HUES64 (cell line): ENCODE data around the gene RPS19BP1.

Experiments used
- H3K27ac ChIP-seq: 2 replicates; pipeline ENCODE4 v1.7.0; 2013; ENCODE audit warnings: low read depth, low read length, inconsistent platforms
- H3K27me3 ChIP-seq: 2 replicates; pipeline ENCODE4 v1.6.1; 2013; ENCODE audit warnings: mild to moderate bottlenecking, low read length; ENCODE audit not compliant: insufficient read depth
- H3K36me3 ChIP-seq: 2 replicates; pipeline ENCODE4 v1.6.1; 2013; ENCODE audit warnings: mild to moderate bottlenecking, low read length; ENCODE audit not compliant: insufficient read depth
- H3K4me1 ChIP-seq: 2 replicates; pipeline ENCODE4 v1.6.1; 2013; ENCODE audit warnings: mild to moderate bottlenecking, low read length, moderate library complexity; ENCODE audit not compliant: insufficient read depth
- H3K4me3 ChIP-seq: 2 replicates; pipeline ENCODE4 v1.5.1; 2013; ENCODE audit warnings: mild to moderate bottlenecking, low read length, moderate library complexity
- H3K9ac ChIP-seq: 2 replicates; pipeline ENCODE4 v1.6.1; 2013; ENCODE audit warnings: mild to moderate bottlenecking, low read depth, low read length
- H3K9me3 ChIP-seq: 2 replicates; pipeline ENCODE4 v1.6.1; 2013; ENCODE audit warnings: low read depth, low read length; ENCODE audit not compliant: insufficient read depth
- WGBS: fragments of 150-250, 120-280 bp; methylation state at CpG from one replicate; pipeline ENCODE4 v1.1.7; 2013; ENCODE audit warnings: missing lambda C conversion rate; 5-methylcytosine and 5-hydroxymethylcytosine counted together

RPS19BP1 gene

DNA sequence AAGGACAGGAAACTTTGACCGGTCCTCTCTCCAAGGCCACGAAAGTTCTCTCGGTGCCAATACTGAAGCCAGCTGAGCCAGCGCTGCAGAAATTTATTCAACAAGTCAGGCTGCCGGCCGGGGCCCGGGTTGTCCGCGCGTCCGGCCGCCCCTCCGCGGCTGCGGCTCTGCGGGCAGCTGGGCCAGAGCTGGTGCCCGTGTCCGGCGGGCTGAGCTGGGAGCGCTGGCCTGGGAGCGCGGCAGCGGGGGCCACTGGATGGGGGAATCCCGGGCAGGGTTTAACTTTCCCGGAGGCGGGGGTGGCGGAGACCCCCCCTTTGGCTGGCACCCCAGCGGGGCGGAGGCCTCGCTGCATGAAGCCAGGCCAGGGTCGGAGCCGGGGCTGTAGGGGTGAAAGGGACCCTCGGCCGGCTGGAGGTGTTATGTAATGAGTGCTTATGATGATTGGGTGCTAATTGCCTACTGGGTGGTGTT is 25.7 kb upstream of the RPS19BP1 start:
- H3K9me3 ChIP-seq, result no peaks in the 10 kb centered on the region
- H3K4me1 ChIP-seq, result 0 out of 2 replicates have a peak, but pooled peaks cover 4% of the 10 kb centered on the region
- H3K36me3 ChIP-seq, result no peaks in the 10 kb centered on the region
- no peak overlapping the region for H3K9ac ChIP-seq
- no peak overlapping the region for H3K27ac ChIP-seq
- WGBS, result 9% methylated on average over 34 of the region's 34 CpGs
- H3K4me3 ChIP-seq, result peak overlapping the region; percentile 43; the same call in 1 of the 2 replicates
- peaks cover 69% of the 10 kb centered on the region for H3K27me3 ChIP-seq

DNA sequence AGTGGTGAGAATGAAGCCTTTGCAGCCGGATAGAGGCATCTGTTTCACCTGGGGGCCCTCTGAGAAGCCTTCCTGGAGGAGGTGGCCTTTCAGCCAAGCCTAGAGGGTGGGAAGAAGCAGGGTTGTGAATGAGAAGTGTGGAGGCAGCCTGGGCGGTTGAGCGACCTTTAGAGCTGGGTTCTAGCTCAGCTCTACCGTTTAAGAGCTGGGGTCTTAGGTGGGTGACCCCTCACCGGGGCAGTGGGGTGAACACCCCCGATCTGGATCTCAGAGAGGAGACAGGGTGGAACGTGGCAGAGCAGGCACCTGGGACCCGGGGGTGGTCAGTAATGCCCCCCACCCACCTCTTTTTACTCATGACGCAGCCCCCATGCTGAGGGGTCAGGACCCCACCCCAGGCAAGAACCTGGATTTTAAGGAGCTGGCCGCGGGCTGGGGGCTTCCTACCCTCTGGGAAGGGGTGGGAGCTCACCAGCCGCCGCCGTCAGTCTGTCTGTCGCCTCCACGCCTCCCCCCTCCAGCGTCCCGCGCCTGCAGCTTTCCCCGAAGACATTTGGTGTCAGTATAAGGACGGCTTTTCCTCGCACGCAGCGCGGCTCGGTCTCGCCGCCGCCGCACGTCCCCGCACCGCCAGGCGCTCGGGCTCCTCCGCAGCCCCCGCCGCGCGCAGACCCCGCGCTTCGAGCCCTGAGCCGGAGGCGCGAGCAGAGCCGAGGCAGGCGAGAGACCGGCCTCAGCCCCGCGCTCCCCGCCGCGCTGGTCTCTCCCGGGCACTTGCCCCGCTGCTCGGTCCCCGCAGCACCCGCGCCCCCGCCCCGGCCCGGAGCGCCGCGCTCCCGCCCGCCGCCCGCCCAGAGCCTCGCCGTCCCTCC is 24.7 kb upstream of the RPS19BP1 start:
- no peaks in the 10 kb centered on the region for H3K36me3 ChIP-seq
- H3K4me3 ChIP-seq, result peak overlapping the region; percentile 28
- peaks cover 69% of the 10 kb centered on the region for H3K27me3 ChIP-seq
- WGBS, result 7% methylated on average over 70 of the region's 72 CpGs
- H3K4me1 ChIP-seq, result 0 out of 2 replicates have a peak, but pooled peaks cover 4% of the 10 kb centered on the region
- no peak overlapping the region for H3K9ac ChIP-seq
- no peaks in the 10 kb centered on the region for H3K9me3 ChIP-seq
- no peak overlapping the region for H3K27ac ChIP-seq

DNA sequence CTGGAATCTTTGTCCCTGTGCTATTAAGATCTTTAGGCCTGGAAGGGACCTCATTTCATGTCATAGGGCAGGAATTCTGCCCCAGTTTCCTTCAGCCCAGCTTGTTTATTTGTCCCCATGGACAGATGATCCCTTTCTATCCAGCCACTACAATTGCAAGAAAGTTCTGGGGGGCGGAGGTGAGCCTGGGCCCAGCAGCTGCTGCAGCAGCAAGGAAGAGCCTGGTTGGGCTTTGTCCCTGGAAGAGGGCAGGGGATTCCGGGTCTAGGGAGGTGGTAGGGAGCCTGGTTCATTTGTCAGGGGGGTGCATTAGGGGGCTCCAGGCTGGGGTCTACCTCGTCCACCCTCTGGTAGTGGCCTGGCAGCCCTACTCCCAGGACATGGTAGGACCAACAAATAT is 21.6 kb upstream of the RPS19BP1 start:
- H3K9me3 ChIP-seq, result no peaks in the 10 kb centered on the region
- peaks cover 55% of the 10 kb centered on the region for H3K27me3 ChIP-seq
- no peak overlapping the region for H3K4me3 ChIP-seq
- H3K4me1 ChIP-seq, result 0 out of 2 replicates have a peak, but pooled peaks cover 4% of the 10 kb centered on the region
- WGBS, result 69% methylated on average over 3 of the region's 3 CpGs
- H3K27ac ChIP-seq, result no peak overlapping the region
- no peak overlapping the region for H3K9ac ChIP-seq
- H3K36me3 ChIP-seq, result no peaks in the 10 kb centered on the region

DNA sequence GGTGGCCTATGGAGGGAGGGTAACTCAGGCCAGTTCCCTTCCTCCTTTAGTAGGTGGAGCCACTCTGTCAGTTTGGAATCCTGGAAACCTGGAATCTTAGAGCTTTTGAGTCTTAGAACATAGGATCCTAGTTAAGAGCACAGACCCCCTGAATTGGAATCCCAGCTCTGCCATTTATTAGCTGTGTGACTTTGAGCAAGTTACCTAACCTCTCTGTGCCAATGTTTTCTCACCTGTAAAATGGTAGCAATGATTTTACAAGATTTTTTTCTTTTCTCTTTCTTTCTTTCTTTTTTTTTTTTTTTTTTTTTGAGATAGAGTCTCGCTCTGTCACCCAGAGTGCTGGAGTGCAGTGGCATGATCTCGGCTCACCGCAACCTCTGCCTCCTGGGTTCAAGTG is 20.9 kb upstream of the RPS19BP1 start:
- Histone ChIP-seq H3K36me3 (no peaks in the 10 kb centered on the region), H3K4me3 (no peak overlapping the region), H3K9ac (no peak overlapping the region), H3K27me3 (peaks cover 48% of the 10 kb centered on the region), H3K4me1 (0 out of 2 replicates have a peak, but pooled peaks cover 4% of the 10 kb centered on the region), H3K9me3 (no peaks in the 10 kb centered on the region), H3K27ac (no peak overlapping the region)
- 66% methylated on average over 3 of the region's 3 CpGs for WGBS

DNA sequence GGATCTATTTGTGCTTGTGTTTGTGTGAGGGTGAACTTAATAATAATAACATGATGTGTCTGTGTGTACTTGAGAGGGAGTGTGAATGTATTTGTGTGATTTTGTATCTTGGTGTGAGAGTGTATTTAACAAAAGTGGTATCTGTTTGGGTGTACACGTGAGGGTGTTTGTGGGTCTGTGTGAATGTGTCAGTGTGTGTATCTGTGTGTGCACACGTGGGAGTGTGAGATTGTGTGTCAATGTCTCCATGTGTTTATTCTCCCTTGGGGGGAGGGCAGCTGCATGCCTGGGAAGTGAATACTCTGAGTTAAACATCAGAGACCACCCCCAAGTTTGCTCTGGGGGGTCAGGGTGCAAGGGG is 15.0 kb upstream of the RPS19BP1 start:
- H3K27ac ChIP-seq, result no peak overlapping the region
- H3K4me3 ChIP-seq, result no peak overlapping the region
- no peaks in the 10 kb centered on the region for H3K4me1 ChIP-seq
- H3K36me3 ChIP-seq, result no peaks in the 10 kb centered on the region
- 49% methylated on average over 2 of the region's 2 CpGs for WGBS
- peaks cover 33% of the 10 kb centered on the region for H3K27me3 ChIP-seq
- H3K9ac ChIP-seq, result no peak overlapping the region
- no peaks in the 10 kb centered on the region for H3K9me3 ChIP-seq

DNA sequence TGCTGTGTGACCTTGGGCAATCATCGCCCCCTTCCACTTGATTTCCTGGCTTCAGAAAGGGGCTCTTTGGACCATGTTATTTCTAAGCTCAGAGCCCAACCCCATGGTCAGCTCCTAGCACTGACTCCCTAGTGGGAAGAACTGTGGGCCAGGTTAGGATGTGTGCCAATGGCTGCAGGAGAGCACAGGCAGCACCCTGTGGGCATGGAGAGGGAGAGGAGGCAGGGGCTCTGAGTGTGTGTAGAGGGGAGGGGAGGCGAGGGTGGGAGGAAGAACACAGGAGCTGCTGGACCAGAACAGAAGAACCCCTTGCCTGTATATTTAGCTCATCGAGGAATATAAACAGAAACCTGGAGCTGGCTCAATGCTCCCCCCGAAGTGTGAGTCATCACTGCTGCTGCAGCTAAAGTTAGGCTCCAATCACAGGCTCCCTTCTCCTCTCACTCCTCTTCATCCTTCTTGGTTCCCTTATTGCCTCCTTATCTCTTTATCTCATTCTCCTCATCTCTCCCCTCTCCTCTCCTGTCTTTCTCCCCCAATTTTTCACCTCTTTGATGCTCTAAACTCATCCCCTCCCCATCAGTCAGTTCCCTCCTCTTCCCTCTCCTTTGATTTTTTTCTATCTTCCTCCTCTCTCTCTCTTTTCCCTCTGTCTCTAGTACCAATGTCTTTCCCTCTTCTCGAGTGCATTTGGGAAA is 14.5 kb upstream of the RPS19BP1 start:
- H3K4me3 ChIP-seq, result no peak overlapping the region
- H3K4me1 ChIP-seq, result no peaks in the 10 kb centered on the region
- no peak overlapping the region for H3K27ac ChIP-seq
- no peak overlapping the region for H3K9ac ChIP-seq
- 59% methylated on average over 5 of the region's 5 CpGs for WGBS
- no peaks in the 10 kb centered on the region for H3K9me3 ChIP-seq
- H3K27me3 ChIP-seq, result peaks cover 33% of the 10 kb centered on the region
- no peaks in the 10 kb centered on the region for H3K36me3 ChIP-seq

DNA sequence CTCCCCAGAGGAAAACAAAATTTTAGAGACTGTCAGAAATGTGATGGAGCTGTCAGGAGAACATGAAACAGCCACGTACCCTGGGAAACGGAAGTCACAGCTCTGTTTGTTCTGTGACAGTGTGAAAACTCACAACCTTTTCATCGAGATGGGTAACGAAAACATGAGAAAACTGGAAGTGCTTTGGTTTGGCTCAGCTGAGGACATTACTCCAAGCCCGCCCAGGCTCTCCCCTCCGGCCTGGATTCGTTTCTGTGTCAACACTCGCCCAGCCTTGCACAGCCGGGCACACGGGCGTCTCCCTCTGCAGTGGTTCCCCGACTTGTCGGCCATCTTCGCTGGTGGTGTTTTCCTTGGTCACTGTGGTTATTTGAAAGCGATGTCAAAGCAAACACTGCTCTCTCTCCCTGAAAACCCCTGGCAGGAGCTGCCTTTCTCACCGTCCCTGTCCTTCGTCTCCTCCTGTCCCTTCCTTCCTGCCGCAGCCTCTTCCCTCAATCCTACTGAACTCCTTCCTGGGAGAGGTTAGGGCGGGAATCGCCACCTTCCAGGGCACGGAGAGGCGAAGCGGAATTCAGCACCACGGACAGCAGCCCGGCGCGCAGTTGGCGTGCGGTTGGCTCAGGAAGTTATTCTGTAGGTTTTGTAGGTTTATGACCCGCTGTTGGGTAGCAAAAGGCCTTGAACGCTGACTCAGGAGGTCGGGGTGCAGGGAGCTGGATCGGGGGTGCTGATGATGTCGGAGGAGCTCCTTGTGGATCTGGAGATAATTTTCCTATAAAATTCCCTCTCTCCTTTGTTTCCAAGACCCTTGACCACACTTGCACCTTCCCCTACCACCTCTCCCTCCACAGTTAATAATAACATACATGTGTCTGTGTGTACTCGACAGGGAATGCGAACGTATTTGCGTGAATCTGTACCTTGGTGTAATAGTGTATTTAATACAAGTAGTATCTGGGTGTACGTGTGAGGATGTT is 13.1 kb upstream of the RPS19BP1 start:
- no peak overlapping the region for H3K9ac ChIP-seq
- no peaks in the 10 kb centered on the region for H3K9me3 ChIP-seq
- H3K27me3 ChIP-seq, result peaks cover 33% of the 10 kb centered on the region
- 39% methylated on average over 36 of the region's 39 CpGs for WGBS
- H3K36me3 ChIP-seq, result no peaks in the 10 kb centered on the region
- no peaks in the 10 kb centered on the region for H3K4me1 ChIP-seq
- H3K4me3 ChIP-seq, result no peak overlapping the region
- no peak overlapping the region for H3K27ac ChIP-seq

DNA sequence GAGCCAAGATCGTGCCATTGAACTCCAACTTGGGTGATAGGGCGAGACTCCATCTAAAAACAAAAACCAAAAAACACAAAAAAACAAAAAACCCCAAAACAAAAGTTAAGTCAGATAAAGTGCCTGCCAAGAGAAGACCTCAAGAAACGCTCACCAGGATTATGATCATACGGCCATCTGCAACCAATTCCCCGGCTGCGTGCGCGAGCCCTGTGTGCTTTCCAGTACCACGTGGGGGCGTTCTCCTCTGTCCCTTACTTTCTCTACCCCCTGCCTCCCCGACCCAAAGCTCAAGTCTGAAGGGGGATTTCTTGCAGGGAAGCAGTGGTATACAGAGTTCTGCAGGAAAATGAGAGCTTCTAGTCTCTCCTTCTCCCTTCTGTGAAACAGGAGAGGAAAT is 10.5 kb upstream of the RPS19BP1 start:
- 34% methylated on average over 10 of the region's 11 CpGs for WGBS
- no peak overlapping the region for H3K4me3 ChIP-seq

DNA sequence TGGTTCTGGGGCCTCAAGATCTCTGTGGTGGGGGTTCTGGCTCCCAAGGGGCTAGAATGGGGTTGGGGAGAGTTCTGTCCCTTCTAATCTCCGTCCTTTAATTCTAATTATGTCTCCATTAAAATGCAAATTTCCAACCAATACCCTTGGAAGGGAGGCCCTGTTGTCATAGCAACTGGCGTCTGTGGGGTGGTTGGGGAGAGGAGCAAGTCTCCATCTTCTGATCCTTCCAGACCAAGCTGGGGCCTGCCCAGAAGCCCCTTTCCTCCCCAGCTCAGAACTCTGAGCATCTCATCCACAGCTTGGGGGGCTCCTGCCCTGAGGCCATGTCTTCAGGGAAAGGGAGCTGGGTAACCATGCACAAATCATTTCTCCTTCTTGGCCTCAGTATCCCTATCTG is 5.4 kb upstream of the RPS19BP1 start:
- Histone ChIP-seq H3K4me3 (no peak overlapping the region), H3K4me1 (peaks cover 25% of the 10 kb centered on the region), H3K27me3 (no peaks in the 10 kb centered on the region), H3K36me3 (no peaks in the 10 kb centered on the region), H3K9me3 (no peaks in the 10 kb centered on the region), H3K27ac (no peak overlapping the region), H3K9ac (no peak overlapping the region)
- no CpG with 5 or more reads among the region's 2 CpGs for WGBS

More for the DNA sequence above, 10.5 kb upstream of the RPS19BP1 start:
- peaks cover 26% of the 10 kb centered on the region for H3K27me3 ChIP-seq
- H3K9me3 ChIP-seq, result no peaks in the 10 kb centered on the region
- no peak overlapping the region for H3K9ac ChIP-seq
- no peaks in the 10 kb centered on the region for H3K36me3 ChIP-seq
- no peak overlapping the region for H3K27ac ChIP-seq
- no peaks in the 10 kb centered on the region for H3K4me1 ChIP-seq

DNA sequence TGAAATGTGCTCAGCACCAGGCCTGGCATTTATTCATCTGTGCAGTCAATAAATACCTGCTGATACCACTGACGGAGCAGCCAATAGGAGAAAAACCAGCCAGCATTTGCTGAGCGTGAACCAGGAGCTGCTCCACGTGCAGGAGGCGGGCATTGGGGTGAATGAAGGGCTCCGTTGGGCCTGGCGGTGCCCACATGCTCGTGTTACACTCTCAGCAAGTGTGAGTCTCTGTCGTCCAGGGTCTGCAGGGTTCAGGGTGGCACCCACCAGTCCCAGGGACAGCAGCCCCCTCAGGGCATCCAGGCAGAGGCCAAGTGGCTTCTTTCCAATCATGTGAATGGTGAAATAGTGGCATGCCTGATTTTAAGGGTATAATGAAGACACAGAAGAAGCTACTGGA is 4.2 kb upstream of the RPS19BP1 start:
- Histone ChIP-seq H3K4me3 (no peak overlapping the region), H3K9me3 (no peaks in the 10 kb centered on the region), H3K9ac (no peak overlapping the region), H3K27ac (no peak overlapping the region), H3K36me3 (no peaks in the 10 kb centered on the region), H3K4me1 (peaks cover 26% of the 10 kb centered on the region), H3K27me3 (no peaks in the 10 kb centered on the region)
- WGBS, result 87% methylated on average over 8 of the region's 8 CpGs
